GM18520 (cell line): ENCODE data around the gene RDH14.

Experiments used
- ATAC-seq: cut with Tn5 transposase; IDR thresholded peaks from one replicate; pipeline ENCODE4 v1.9.1; 2021; ENCODE audit not compliant: unreplicated experiment

RDH14 gene, protein sequence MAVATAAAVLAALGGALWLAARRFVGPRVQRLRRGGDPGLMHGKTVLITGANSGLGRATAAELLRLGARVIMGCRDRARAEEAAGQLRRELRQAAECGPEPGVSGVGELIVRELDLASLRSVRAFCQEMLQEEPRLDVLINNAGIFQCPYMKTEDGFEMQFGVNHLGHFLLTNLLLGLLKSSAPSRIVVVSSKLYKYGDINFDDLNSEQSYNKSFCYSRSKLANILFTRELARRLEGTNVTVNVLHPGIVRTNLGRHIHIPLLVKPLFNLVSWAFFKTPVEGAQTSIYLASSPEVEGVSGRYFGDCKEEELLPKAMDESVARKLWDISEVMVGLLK

GRCh38 chr2:18560031-18560796 lies at the start of gene RDH14:
Gene RDH14 (minus strand): TSS chr2:18560653. CDS start chr2:18560572, 81 bp downstream.
- ATAC-seq = peak; percentile 92

DNA sequence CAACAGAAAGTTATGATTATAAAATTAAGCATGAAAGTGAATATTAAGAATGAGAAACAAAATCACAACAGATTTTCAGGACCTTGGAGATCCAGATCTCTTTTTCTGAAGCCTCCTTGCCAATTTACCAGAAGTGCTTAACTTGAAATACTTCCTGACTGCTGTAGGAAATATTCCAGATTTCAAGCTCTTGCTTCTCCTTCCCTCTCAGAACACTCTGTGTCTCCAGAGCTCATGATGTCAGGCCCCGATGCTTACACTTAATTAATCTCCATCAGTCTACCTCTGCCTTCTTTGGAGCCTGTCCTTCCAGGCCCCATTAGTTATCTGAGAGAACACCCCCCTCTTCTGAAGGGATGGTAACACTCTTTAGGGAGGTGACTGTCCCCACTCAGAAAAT lies 49.6 kb upstream of the RDH14 start:
- ATAC-seq = no peak

DNA sequence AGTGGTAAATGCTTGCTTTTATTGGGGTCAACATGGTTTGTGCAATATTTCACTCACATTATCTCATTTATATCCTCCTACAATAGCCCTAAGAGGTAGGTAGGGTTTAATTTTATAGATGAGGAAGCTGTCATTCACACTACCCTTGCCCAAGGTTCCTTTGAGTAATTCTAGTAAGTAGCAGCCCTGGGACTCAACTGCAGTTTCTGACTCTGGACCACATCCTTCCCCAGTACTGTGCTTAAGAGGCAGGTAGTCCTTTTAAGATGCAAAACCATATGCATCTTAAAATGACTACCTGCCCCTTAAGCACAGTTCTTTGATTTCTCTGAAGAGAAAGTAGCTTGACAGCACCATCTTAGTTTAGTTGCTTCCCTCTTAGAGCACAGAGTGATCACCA lies 44.7 kb upstream of the RDH14 start:
- ATAC-seq = peak; percentile 54

DNA sequence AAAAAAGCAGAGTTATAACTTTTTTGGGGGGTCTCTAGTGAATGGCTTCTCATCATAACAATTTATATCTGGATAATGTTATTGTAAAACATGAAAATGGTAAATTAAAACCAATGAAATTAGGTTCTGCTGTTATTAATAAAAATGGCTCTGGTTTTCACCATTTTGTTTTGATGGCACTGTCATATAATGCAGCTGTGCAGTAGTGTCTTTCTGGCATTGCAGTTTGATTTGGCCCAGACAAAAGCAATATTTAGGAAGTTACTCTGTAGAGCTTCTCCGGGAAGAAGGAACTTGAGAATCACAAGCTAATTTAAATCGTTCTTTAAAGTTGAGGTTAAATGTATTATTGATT lies 44.1 kb upstream of the RDH14 start:
- no peak for ATAC-seq

- no peak for ATAC-seq
Observed at GRCh38 chr2:18603854-18604530, 43.5 kb upstream of the RDH14 start.

GRCh38 chr2:18602298-18602697 lies 41.8 kb upstream of the RDH14 start:
- ATAC-seq = no peak

GRCh38 chr2:18600255-18600613 lies 39.8 kb upstream of the RDH14 start:
- no peak for ATAC-seq

GRCh38 chr2:18599509-18600254 lies 39.2 kb upstream of the RDH14 start:
- ATAC-seq = no peak

DNA sequence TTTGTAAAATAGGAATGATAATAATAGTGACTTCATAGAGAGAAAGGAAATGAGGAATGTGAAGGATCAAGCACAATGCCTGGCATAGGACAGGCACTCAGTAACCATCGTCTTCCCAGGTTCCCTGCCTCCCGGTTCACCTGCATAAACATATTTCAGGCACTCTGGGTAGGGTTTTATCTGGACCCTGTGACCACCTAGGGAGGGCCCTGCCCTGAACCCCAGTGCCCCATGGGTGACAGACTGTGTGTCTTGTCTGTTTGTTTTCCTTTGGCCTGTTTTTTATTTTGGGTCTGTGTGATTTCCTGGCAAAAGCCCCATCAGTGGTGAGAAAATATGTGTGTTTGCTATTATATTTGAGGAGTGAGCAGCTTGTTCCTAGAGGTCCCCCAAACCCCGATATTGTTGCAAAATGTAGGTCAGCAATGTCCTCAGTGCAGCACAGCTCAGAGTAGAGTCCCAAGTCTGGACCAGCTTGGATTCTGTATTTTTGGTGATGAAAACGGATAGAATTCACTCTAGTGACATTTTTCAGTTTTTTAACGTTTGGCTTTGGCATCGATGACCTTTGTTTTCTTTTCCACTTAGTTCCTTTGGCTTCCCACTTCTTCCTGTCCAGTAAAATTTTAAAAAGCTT lies 38.5 kb upstream of the RDH14 start:
- no peak for ATAC-seq

DNA sequence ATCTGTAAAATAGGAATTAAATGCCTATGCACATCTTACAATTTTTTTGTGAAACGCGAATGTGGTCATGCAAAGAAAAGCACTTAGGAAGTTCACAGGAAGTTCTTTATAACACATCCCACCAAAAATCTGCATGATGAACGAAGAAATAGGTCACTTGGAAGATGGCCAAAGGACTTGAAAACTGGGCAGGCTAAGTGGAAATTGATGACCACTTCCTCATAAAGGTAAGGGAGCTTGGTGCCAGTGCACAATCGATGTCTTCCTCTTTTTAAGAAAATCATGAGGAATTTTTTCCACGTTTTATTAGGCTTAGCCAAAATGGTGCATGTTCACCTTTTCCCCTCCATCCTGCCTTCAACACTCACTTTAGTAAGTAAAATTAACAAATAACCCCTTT lies 37.2 kb upstream of the RDH14 start:
- ATAC-seq = no peak

DNA sequence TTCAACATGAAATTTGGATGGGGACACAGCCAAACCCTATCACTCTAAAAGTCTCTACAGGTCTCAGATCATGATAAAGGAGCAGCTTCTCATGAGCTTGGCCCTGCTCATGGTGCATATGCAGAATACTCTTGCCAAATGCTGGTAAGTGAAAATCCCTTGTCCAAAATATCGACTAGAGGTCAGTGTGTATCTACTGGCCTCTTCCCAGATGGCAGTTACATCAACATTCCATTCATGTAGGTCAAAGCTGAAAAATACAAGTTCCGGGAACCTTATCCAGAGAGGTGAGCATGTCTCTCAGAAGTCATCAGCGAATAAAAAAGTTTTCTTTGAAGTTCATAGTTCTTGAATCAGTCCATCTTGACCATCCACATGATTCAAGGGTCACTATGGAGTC lies 36.5 kb upstream of the RDH14 start:
- ATAC-seq = no peak

DNA sequence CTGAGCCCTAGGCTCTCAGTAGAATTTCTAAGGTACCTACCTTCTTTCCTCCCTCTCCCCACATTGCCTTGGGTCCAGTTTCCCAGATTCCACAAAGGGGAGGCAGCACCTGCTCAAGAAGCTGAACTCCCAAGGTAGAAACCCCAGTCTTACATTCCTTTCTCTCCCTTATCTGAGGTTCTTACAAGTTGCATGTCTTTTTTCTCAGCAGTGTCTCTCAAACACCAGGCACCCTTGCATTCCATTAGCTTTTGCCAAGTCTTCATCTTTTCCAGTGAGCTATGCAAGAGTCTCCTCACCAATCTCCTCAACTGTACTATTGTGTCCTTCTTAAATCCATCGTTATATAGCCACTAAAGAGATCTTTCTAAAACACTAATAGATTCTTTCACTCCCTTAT lies 33.0 kb upstream of the RDH14 start:
- ATAC-seq = no peak

GRCh38 chr2:18592372-18592771 lies 31.9 kb upstream of the RDH14 start:
- ATAC-seq = no peak

GRCh38 chr2:18589354-18589753 lies 28.9 kb upstream of the RDH14 start, which contains the start of gene NT5C1B:
Gene NT5C1B (minus strand): TSS chr2:18589569. CDS start chr2:18589468, 101 bp downstream.
- no peak for ATAC-seq

DNA sequence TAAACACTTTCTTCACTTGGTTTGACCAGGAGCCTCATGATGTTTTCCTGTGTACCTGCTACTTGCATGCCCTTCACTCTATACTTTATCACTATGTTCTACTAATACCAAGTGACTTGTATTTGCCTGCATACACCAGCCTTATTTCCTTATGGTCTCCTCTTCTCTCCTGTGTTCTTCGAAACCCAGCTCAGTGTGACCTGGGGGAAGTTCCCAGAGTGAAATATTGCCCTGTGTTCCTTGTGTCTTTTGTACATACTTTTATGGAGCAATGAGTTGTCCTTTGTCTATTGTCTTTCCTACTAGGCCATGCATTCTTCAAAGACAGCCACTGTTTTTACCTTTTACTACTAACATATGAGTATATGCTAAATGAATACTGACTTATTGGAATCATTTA lies 28.3 kb upstream of the RDH14 start:
- no peak for ATAC-seq

DNA sequence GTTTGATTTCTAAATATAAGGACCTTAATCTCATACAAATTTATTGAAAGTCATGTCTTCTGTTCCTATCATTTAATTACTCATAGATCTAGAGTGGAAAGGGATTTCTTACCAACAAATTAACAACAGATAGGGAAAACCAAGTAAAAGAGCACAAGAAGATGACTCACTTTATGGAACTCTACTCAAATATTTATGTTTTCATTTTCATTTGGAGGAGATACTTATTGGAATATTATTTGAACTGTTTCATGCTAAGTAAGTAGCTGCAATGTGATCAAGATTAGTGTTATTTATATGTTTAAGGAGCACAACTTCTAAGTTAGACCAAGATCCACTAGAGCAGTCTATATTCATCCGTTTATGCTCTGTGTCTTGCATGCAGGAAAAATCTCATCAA lies 27.6 kb upstream of the RDH14 start:
- ATAC-seq = no peak

- ATAC-seq = no peak
Observed at GRCh38 chr2:18585526-18585925, 25.1 kb upstream of the RDH14 start.

- no peak for ATAC-seq
Observed at GRCh38 chr2:18584608-18584954, 24.1 kb upstream of the RDH14 start.

DNA sequence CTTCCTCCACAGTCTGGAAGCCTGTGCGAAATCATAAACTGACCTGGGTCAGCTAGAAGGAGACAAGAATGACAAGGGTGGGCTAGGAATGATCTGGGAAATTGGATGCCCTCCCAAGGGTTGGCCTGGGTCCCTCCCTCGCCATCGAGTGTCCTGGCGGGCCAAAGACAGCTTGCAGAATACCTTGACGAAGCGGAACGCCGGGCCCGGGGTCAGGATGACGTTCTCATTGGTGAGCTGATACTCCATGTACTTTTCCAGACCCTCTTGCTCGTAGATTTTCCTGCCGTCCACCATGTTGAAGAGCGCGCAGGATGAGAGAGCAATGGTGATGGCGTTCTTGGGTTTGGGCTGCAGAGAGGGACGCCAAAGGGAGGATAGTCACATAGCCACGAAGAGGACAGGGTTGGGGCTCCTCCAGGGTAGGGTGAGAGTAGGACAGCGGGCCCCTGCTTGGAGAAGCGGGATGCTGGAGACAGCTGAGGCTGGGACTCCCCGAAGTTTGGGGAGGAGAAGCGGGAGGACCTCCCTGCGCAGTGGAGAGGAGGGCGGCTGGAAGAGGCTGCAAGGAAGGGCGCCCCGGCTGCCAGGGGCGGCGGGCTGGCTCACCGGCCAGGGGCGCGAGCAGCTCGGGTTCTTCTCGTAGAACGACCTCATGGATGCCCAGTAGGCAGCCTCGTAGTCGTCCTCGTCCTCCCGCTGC lies 23.6 kb upstream of the RDH14 start:
- ATAC-seq = no peak

DNA sequence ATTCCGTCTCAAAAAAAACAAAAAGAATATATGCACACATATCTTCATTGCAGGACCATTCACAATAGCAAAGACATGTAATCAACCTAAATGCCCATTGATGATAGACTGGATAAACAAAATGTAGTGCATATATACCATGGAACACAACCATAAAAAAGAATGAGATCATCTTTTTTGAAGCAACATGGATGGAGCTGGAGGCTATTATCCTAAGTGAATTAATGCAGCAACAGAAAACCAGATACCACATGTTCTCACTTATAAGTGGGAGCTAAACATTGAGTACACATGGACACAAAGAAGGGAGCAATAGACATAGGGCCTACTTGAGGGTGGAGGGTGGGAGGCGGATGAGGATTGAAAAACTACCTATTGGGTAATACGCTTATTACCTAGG lies 20.2 kb upstream of the RDH14 start:
- no peak for ATAC-seq
